ENCODE results near the gene INTS11.

The INTS11 gene

DNA sequence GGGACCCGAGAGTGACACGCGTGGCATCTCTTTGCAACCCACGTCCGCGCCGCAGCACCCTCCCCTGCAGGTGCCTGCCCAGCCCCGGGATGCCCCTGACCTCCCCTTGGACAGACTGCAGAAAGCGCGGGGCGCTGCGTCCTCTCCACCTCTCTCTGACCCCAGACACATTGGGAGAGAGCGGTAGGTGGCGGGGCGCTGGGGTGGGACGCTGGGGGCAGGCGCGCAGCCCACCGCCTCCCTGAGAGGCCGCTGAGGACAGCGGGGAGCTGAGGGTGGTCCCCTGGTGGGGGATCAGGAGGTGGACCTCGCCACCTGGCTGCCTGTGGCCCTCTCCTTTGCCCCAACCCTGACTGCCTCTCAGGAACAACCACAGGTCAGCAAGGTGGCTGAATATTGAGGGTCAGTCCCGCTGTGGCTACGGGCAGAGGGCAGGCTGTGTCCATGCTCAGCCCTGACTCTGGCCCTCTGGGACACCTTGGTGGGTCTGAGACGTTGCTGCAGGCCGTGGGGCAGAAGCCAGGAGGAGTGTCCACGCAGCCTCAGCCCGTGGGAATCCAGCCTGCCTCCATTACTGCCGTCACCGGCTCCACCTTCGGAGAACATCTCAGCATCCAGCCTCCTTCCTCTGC is 50.0 kb downstream of the INTS11 start:
- TF ChIP-seq ZFX (IDR thresholded peaks at IDR 0.05) = no peak
- TF ChIP-seq, protein P1, sequence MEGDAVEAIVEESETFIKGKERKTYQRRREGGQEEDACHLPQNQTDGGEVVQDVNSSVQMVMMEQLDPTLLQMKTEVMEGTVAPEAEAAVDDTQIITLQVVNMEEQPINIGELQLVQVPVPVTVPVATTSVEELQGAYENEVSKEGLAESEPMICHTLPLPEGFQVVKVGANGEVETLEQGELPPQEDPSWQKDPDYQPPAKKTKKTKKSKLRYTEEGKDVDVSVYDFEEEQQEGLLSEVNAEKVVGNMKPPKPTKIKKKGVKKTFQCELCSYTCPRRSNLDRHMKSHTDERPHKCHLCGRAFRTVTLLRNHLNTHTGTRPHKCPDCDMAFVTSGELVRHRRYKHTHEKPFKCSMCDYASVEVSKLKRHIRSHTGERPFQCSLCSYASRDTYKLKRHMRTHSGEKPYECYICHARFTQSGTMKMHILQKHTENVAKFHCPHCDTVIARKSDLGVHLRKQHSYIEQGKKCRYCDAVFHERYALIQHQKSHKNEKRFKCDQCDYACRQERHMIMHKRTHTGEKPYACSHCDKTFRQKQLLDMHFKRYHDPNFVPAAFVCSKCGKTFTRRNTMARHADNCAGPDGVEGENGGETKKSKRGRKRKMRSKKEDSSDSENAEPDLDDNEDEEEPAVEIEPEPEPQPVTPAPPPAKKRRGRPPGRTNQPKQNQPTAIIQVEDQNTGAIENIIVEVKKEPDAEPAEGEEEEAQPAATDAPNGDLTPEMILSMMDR (conservative IDR thresholded peaks at IDR 0.05) = no peak
- H3K27ac ChIP-seq = peak overlapping the region; percentile 95

DNA sequence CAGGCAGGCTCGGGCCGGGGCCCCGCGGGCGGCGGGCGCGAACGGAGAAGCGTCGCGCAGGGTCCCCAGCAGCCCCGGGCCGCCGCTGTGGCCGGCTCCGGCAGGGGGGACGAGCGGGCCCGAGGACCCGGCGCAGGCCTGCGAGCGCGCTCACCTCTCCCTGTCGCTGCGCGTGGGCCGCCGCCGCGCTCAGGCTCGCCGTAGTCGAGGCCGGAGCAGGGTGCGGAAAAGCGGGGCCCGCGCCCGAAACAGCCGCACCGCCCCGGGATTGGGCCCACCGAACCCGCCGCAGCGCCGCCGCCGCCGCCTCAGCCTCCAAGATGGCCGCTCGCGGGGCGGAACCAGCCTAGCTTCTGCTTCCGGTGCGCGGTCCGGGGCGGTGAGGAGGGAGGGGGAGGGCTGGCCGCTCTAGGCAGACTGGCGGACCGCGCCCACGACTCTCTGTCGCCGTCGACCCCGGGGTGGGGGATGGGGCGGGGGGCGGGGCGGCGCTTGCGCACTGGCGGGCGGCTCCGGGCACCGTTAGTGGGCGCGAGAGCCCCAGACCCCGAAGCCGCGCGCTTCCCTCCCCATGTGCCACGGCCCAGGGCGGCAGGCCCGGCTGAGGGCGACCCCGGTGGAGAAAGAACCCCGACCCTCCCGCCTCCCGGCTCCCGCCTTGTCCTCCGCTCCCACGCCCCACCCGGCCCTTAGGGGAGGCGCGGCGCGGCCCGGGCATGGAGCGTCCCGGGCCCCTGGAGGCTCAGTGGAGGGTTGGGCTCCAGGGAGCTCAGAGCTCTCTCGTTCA is 50.8 kb downstream of the INTS11 start, which contains the start of gene UBE2J2:
TSS of gene UBE2J2 (minus strand) at position 343 of the 787 bp plus-strand sequence. CDS start 5,862 bp downstream, outside the sequence.
- peak within 1 kb of the TSS; percentile 95 for H3K27ac ChIP-seq
- TF ChIP-seq, protein P1 (conservative IDR thresholded peaks at IDR 0.05) = no peak
- TF ChIP-seq ZFX (IDR thresholded peaks at IDR 0.05) = peak; percentile 98

DNA sequence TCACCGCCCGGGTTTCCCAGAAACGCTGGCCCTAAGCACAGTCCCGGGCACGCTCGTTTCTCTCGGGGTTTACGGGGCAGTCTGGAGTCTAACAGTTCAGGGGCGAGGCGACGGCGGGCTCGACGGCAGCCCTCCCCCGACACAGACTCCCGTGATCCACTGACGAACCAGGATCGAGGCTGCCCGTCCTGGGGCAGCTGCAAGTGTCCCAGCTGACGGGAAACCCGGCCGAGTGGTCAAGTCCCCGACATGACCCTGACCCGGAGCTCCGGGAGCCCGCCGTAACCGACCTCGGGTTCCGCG is 51.3 kb downstream of the INTS11 start:
- TF ChIP-seq, protein P1 (conservative IDR thresholded peaks at IDR 0.05) = no peak
- TF ChIP-seq ZFX (IDR thresholded peaks at IDR 0.05) = no peak

DNA sequence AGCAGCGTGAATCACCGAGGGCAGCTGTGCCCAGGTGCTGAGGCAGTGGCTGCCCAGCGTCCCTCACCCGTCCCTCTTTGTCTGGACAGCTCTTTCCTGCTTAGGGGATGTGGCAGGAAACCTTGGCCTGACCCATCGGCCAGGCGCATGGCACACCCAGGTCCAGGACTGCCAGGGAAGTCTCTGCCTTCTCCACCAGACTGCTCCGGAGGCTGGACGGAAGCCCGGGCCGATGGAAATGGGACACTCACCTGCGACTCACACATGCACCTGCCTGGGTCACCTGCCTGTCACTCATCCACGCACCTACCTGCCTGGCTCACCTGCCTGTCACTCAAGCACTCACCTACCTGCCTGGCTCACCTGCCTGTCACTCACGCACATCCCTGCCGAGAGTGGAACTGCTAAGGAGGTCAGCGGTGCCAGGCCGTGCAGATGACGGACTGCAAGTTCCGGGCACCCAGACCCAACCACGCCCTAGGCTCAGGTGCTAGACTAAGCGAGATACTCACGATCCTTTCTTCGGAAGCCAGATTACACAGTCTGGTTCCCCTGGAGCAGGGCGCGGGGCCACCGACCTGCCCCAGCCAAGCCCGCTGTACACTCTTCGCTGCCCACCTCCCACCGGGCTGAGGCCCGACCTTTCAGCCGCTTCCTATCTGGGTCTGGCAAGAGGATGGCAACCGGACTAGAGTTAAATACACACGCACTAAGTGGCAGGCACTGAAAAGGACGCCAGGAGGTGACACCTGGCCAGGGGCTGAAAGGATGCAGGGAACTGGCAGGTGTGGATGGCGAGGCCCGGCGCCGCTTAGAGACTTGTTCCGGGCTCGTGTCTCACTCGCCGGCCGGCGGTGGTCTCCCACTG is 51.9 kb downstream of the INTS11 start:
- peak overlapping the region; percentile 95 for H3K27ac ChIP-seq
- TF ChIP-seq, protein P1 (conservative IDR thresholded peaks at IDR 0.05) = no peak
- no peak for TF ChIP-seq ZFX (IDR thresholded peaks at IDR 0.05)

More for the DNA sequence above, 51.3 kb downstream of the INTS11 start:
- H3K27ac ChIP-seq = peak overlapping the region; percentile 95

DNA sequence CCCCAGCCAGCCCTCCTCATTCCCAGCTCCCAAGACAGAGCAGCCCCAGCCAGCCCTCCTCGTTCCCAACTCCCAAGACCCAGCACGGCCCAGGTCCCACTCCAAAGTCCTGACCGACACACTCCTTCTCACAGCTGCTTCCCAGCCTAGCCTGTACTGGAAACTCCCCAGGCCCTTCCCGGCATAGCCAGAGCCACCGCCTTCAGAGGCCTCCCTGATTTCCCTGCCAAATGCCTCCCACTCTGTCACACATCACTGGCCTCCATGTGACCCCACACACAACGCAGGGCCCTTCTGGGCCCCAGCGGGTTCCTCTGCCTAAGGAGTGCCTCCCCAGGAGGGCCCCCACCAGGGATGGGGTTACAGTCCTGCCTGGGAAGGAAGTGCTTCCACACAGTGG is 53.6 kb downstream of the INTS11 start:
- TF ChIP-seq, protein P1 (conservative IDR thresholded peaks at IDR 0.05) = no peak
- TF ChIP-seq ZFX (IDR thresholded peaks at IDR 0.05) = no peak
- no peak overlapping the region for H3K27ac ChIP-seq

DNA sequence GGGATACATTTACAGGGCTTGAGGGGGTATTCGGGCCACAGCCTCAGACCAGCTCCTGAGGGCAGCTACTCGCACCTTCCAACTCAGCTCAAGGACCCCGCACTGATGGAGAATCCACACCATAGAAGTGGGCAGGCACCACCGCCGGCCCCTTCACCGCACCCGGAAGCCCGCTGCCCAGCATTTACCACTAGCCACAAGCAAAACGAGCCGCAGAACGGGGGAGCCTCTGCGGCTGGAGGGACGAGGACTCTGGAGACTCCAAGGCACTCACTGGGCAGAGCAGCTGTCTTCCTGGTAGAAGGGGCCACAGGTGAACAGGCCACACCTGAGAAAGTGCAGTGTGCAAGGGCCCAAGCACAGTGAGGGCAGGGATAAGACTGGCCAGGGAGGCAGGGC is 56.2 kb downstream of the INTS11 start:
- TF ChIP-seq, protein P1 (conservative IDR thresholded peaks at IDR 0.05) = no peak
- no peak for TF ChIP-seq ZFX (IDR thresholded peaks at IDR 0.05)
- no peak overlapping the region for H3K27ac ChIP-seq
